GM12874 (cell line): ENCODE data around the gene EXOC1.

ENCODE experiments used
- TF ChIP-seq, protein P1 (sequence below): IDR thresholded peaks from 2 replicates; pipeline ENCODE4 v1.5.1; 2011; ENCODE audit warnings: low read depth, mild to moderate bottlenecking, control low read depth, low read length, moderate library complexity; ENCODE audit not compliant: insufficient read depth

Gene EXOC1

DNA sequence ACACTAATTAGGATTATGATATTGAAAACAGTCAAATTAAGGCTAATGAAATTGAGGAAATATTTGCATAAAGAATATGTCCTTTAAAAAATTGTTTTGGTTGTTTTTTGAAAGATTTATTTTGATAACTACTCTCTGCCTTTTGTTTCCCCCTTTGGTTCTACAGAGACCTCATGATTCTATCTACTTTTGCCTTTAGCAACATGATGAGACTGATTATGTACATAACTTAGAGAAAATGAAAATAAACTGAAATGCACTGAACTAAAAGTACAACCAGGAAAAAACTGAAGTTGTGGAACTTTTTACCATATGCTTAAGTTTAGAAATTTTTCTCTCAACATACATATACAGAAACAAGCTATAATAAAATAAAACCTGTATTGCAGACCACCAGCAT is 21.4 kb downstream of the EXOC1 start:
- TF ChIP-seq, protein P1, sequence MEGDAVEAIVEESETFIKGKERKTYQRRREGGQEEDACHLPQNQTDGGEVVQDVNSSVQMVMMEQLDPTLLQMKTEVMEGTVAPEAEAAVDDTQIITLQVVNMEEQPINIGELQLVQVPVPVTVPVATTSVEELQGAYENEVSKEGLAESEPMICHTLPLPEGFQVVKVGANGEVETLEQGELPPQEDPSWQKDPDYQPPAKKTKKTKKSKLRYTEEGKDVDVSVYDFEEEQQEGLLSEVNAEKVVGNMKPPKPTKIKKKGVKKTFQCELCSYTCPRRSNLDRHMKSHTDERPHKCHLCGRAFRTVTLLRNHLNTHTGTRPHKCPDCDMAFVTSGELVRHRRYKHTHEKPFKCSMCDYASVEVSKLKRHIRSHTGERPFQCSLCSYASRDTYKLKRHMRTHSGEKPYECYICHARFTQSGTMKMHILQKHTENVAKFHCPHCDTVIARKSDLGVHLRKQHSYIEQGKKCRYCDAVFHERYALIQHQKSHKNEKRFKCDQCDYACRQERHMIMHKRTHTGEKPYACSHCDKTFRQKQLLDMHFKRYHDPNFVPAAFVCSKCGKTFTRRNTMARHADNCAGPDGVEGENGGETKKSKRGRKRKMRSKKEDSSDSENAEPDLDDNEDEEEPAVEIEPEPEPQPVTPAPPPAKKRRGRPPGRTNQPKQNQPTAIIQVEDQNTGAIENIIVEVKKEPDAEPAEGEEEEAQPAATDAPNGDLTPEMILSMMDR = no peak

DNA sequence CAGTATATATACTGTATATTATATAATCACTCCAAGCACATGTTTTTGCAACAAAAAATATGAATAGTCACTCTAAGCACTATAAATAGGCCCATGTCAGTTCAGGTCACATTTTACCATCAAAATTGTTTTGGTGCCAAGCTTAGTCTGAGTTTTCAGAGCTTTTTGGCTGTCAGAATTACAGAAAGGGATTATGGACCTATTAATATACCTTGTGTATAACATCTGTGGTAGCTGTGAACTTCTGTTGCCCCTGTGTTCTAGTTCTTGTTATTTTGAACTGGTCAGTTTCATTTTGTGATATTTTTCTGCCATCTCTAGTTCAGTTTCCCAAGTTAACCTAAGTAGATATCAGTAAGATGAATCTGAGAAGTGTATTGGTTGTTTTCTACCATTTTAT is 22.9 kb downstream of the EXOC1 start:
- TF ChIP-seq, protein P1 = no peak

DNA sequence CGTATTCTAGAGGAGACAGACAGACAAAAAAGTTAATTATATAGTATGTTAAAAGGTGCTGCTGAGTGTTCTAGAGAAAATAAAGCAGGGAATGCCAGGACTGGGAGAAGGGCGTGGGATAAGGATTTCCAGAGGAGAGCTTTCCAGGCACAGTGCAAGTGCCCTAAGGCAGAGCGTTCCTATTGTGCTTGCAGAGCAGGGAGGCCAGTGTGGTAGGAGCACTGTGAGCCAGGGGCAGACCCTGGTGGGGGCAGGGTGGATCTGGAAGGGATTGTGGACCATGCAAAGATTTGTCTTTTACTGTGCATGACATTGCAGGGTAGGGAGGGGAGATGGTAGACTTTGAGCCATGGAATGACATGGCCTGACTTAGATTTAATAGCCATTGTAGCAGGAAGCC is 25.8 kb downstream of the EXOC1 start:
- TF ChIP-seq, protein P1 = no peak

DNA sequence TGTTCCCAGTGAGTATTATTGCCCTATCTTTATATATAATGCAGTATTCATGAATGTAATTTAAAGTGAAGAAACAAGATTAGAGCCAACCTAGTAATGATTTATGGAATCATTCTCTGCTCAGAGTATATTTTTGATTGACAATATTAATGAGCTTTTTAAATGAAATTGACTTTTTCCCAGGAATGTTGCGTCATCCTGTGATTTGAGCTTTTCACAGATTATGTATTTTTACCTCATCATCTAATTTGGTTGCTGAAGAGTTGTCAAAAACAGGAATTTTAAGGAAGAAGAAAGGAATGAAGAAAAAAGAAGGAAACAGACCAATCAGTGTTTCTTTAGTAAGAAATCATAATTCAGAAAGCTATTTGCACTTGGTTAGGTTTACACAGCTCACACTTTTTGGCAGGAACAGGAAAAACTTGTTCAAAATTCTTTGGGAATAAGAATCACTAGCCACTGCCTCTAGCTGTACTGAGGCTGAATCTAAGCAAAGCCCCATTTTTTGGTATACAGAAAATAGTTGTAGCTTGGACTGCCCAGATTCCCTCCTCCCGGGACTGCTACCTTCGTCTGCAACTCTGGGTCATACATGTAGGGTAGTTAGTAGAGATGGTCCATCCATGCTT is 27.3 kb downstream of the EXOC1 start:
- TF ChIP-seq, protein P1 = no peak

DNA sequence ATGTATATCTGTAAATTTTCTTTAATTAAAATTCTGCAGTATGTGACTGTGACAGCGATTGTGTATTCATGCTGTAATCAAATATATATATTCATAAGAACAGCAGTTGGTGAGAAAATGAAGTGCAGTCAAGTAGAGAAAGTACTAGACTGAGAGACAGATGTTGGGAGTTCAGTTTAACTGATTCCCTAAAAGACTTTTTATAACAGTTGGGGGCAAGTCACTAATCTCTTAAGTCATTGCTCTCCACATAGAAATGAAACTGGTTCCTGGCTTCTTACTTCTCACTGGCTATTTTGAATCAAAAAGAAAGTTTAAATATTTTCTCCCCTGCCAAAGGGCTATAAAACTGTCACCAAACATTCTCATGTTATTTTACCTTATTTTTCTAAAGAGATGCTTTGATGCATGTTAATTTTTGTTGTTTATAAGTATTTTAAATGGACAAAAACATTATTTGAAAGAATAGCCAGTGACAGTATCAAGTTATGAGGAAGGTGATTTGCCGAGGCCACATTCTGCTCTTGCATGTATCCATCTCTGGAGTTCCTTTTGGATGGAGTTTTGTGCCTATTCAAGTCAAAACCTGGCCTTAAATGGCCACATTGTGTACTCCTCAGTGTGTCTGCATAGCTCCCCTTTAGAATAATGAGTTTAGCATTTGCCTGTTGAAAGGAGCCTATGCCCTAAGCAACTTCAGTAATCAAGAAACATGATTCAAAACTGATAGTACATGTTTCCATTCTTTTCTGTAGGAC is 30.8 kb downstream of the EXOC1 start:
- TF ChIP-seq, protein P1 = no peak

DNA sequence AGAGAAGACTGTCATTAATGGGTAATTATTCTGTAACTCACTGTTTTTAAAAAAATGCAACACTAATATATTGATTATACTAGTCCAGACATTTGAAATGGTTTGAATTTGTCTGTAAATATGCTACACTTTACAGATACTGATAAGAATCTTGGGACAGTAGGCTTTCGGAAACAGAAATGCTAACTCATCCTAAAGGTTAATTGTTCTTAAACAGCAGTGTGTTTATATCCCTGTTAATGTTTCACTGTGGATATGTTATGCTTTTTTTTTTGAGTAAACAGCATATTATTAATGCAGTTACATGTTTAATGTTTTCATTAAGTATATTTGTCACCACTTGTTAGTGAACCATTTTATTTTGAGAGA is 31.4 kb downstream of the EXOC1 start:
- TF ChIP-seq, protein P1 = no peak

DNA sequence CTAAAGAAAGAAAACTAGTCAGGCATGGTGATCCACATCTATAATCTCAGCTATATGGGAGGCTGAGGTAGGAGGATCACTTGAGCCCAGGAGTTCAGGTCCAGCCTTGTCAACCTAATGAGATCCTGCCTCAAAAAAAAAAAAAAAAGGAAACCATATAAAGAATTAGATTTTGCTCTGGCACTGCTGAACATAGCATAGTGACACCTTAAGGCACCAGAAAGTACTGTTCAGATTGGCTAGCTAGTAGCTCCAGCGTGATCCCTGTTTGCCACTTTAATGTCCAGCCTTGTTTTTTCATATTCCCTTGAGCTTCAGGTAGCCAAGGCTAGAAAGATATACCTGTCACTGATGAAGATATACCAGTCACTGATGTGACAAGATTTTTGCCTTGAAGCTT is 34.1 kb downstream of the EXOC1 start:
- TF ChIP-seq, protein P1 = no peak
